Calu3 (cell line): Measurements from ENCODE around the gene DPRX. TPM values are rescaled to one million over a fixed set of nuclear protein-coding genes. Genes with fewer than 3 reads are reported as not detected.

Experiments
- BruUV-seq: library from RNA; stranded (reverse); fragments of 400-500 nt; replicated peaks from 2 replicates; lab custom pipeline; 2021; lab: Mats Ljungman, UMichigan
- CTCF ChIA-PET: fragments of 300-600 bp; sonication (Branson Sonifier 250); formaldehyde crosslinking; loops from one replicate; lab custom pipeline; 2022; ENCODE audit warnings: antibody characterized with exemption; lab: Charles Lee
- DNase-seq: peaks from one replicate; pipeline ENCODE4 v3.0.0; 2022
- H3K27ac Mint-ChIP-seq: one replicate; pipeline ENCODE4 v1.8.0; 2022; ENCODE audit warnings: mixed read lengths; ENCODE audit not compliant: unreplicated experiment
- H3K27me3 Mint-ChIP-seq: one replicate; pipeline ENCODE4 v1.8.0; 2022; ENCODE audit warnings: mixed read lengths; ENCODE audit not compliant: unreplicated experiment
- H3K36me3 Mint-ChIP-seq: one replicate; pipeline ENCODE4 v1.8.0; 2022; ENCODE audit warnings: mild to moderate bottlenecking, moderate library complexity, mixed read lengths; ENCODE audit not compliant: insufficient read depth, unreplicated experiment
- H3K4me1 Mint-ChIP-seq: one replicate; pipeline ENCODE4 v1.8.0; 2022; ENCODE audit warnings: mild to moderate bottlenecking, low read depth, mixed read lengths; ENCODE audit not compliant: unreplicated experiment
- H3K4me3 Mint-ChIP-seq: one replicate; pipeline ENCODE4 v1.8.0; 2022; ENCODE audit warnings: mild to moderate bottlenecking, low read depth, moderate library complexity, mixed read lengths; ENCODE audit not compliant: unreplicated experiment
- H3K9me3 Mint-ChIP-seq: one replicate; pipeline ENCODE4 v1.8.0; 2022; ENCODE audit warnings: low read depth, mixed read lengths; ENCODE audit not compliant: unreplicated experiment
- CTCF ChIP-seq: fragments of 200-600 bp; IDR thresholded peaks from one replicate; pipeline ENCODE4 v1.8.0; 2022; ENCODE audit warnings: antibody characterized with exemption; ENCODE audit not compliant: unreplicated experiment
- intact Hi-C: fragments of 100-400 bp; cut with micrococcal nuclease; formaldehyde crosslinking; loops from one replicate; pipeline ENCODE4 v1.10.0; 2022; ENCODE audit not compliant: unreplicated experiment
- total RNA-seq: library from RNA; stranded (reverse); gene quantifications from 2 replicates; pipeline ENCODE4 v1.2.3, GENCODE V29; 2022

Gene DPRX
- total RNA-seq, 1 experiment from 2014 or later = not detected

- Mint-ChIP-seq H3K4me1 (no peaks in the 10 kb centered on the region), H3K9me3 (peaks cover 17% of the 10 kb centered on the region), H3K4me3 (no peak overlapping the region), H3K27me3 (no peaks in the 10 kb centered on the region), H3K27ac (no peak overlapping the region), H3K36me3 (no peaks in the 10 kb centered on the region)
- intact Hi-C loops = no loop called here
- DNase-seq = no peak
- TF ChIP-seq CTCF = no peak
- no TSS peak for BruUV-seq
- CTCF ChIA-PET = interaction anchor here (0.6 kb wide), 1 partner anchor 604 kb away, joined by 7 read pairs; no protein-coding TSS in a partner anchor
These were observed 27.5 kb downstream of the DPRX start for GRCh38 chr19:53659292-53659691.

GRCh38 chr19:53660584-53660983, 28.8 kb downstream of the DPRX start:
- Mint-ChIP-seq H3K4me1 (no peaks in the 10 kb centered on the region), H3K9me3 (peaks cover 14% of the 10 kb centered on the region), H3K36me3 (no peaks in the 10 kb centered on the region), H3K27ac (no peak overlapping the region), H3K4me3 (no peak overlapping the region), H3K27me3 (no peaks in the 10 kb centered on the region)
- CTCF ChIA-PET = no interaction called here
- BruUV-seq = no TSS peak
- no peak for TF ChIP-seq CTCF
- no peak for DNase-seq
- intact Hi-C loops = no loop called here

GRCh38 chr19:53662209-53662608, 30.4 kb downstream of the DPRX start:
- CTCF ChIA-PET = no interaction called here
- intact Hi-C loops = no loop called here
- Mint-ChIP-seq H3K27ac (no peak overlapping the region), H3K4me3 (no peak overlapping the region), H3K4me1 (no peaks in the 10 kb centered on the region), H3K36me3 (no peaks in the 10 kb centered on the region), H3K9me3 (peaks cover 14% of the 10 kb centered on the region), H3K27me3 (no peaks in the 10 kb centered on the region)
- DNase-seq = no peak
- BruUV-seq = no TSS peak
- no peak for TF ChIP-seq CTCF

GRCh38 chr19:53664152-53664551, 32.4 kb downstream of the DPRX start:
- DNase-seq = no peak
- Mint-ChIP-seq H3K4me3 (no peak overlapping the region), H3K27me3 (no peaks in the 10 kb centered on the region), H3K4me1 (no peaks in the 10 kb centered on the region), H3K27ac (no peak overlapping the region), H3K9me3 (peaks cover 7% of the 10 kb centered on the region), H3K36me3 (no peaks in the 10 kb centered on the region)
- no TSS peak for BruUV-seq
- intact Hi-C loops = no loop called here
- TF ChIP-seq CTCF = no peak
- CTCF ChIA-PET = no interaction called here
